ENCODE measurements around the gene JAG1. TPM values are rescaled to one million over a fixed set of nuclear protein-coding genes. Genes with fewer than 3 reads are reported as not detected.

JAG1 gene
- polyA plus RNA-seq, 1 donor (not counting 4 experiments of a cell fraction or from before 2014, with no cell fraction given) = 84.2 TPM

DNA sequence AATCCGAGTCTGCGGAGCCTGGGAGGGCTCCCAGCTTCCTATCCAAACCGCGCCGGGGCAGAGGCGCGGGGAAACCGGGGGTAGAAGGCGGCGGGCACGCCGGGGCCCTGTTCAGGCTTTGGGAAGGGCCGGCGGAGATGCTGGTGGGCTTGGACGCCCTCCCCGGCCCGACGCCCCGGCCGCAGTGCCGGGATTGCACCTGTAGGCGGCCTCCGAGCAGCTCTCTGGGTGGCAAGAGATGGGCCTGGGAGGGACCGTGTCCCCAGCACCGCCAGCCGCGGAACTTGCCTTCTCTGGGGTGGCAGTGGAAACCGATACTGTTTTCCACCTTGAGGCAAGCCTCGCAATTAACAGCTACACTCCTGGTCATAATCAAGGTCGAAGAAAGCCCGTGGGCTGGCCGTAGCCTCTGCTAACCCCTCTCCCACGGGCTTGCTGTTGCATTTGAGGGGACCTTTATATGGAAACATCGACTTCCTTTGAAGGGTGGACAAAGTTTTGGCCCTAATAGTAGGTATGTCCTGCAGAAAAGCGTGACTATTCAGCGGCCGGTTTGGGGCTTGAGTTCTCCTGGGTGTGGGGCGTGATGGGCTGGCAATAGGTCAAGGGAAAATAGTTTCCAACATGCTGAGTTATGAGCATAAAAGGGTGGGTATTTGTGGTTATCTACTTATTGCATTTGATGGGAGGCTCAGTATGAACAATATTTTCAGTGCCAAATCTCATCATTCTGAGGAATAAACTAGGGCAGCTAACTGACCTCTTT lies 1.1 kb upstream of the JAG1 start:
- no peak for FAIRE-seq
- H3K4me3 ChIP-seq (ENCODE audit: control insufficient read depth in 2 of 3, extremely low read depth in 1 of 3, insufficient read depth in 2 of 3, low read depth in 1 of 3, low read length in 3 of 3) = peak overlapping the region; percentile 72 to 99 (median 94)
- peak overlapping the region; percentile 94 for H3K27ac ChIP-seq (ENCODE audit: control insufficient read depth, insufficient read depth, low read length)
- peaks cover 16% of the 10 kb centered on the region for H4K20me1 ChIP-seq (ENCODE audit: control insufficient read depth, extremely low read depth, insufficient read depth, low read length)
- TF ChIP-seq, protein P1, sequence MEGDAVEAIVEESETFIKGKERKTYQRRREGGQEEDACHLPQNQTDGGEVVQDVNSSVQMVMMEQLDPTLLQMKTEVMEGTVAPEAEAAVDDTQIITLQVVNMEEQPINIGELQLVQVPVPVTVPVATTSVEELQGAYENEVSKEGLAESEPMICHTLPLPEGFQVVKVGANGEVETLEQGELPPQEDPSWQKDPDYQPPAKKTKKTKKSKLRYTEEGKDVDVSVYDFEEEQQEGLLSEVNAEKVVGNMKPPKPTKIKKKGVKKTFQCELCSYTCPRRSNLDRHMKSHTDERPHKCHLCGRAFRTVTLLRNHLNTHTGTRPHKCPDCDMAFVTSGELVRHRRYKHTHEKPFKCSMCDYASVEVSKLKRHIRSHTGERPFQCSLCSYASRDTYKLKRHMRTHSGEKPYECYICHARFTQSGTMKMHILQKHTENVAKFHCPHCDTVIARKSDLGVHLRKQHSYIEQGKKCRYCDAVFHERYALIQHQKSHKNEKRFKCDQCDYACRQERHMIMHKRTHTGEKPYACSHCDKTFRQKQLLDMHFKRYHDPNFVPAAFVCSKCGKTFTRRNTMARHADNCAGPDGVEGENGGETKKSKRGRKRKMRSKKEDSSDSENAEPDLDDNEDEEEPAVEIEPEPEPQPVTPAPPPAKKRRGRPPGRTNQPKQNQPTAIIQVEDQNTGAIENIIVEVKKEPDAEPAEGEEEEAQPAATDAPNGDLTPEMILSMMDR (optimal IDR thresholded peaks at IDR 0.05 in 1 of 3, IDR thresholded peaks at IDR 0.05 in 1 of 3, conservative IDR thresholded peaks at IDR 0.05 in 1 of 3; ENCODE audit: extremely low read depth in 1 of 3, insufficient read depth in 2 of 3, low read length in 3 of 3) = peak; percentile 68 to 96 (median 80)
- no peak for TF ChIP-seq EZH2 (IDR thresholded peaks at IDR 0.05; ENCODE audit: low read length)
- DNase-seq (ENCODE audit: low read depth, low spot score) = no peak
- H3K9ac ChIP-seq (ENCODE audit: control insufficient read depth, extremely low read depth, insufficient read depth, low read length) = peak overlapping the region; percentile 97
- no peak overlapping the region for H2AFZ ChIP-seq (ENCODE audit: control insufficient read depth, low read length)
- peaks cover 23% of the 10 kb centered on the region for H3K4me1 ChIP-seq (ENCODE audit: control insufficient read depth, extremely low read depth, insufficient read depth, low read length)
- H3K27me3 ChIP-seq (ENCODE audit: control insufficient read depth, extremely low read depth, insufficient read depth, low read length) = no peaks in the 10 kb centered on the region
- dilution Hi-C loops (cut with MboI; ENCODE audit: extremely low pct_ligation_motif_present, low sequenced_read_pairs) = no loop called here
- no peaks in the 10 kb centered on the region for H3K9me1 ChIP-seq (ENCODE audit: control insufficient read depth, extremely low read depth, insufficient read depth, low read length)
- peak overlapping the region; percentile 88 for H3K4me2 ChIP-seq (ENCODE audit: control insufficient read depth, extremely low read depth, insufficient read depth, low read depth, low read length)
- peaks cover 9 to 20% of the 10 kb centered on the region in 2 experiments for H3K36me3 ChIP-seq (ENCODE audit: control insufficient read depth in 2 of 2, extremely low read depth in 1 of 2, insufficient read depth in 2 of 2, low read length in 2 of 2)
- H3K79me2 ChIP-seq (ENCODE audit: control insufficient read depth, insufficient read depth, low read length) = peaks cover 43% of the 10 kb centered on the region
- no peaks in the 10 kb centered on the region for H3K9me3 ChIP-seq (ENCODE audit: control insufficient read depth, low read depth, low read length)

DNA sequence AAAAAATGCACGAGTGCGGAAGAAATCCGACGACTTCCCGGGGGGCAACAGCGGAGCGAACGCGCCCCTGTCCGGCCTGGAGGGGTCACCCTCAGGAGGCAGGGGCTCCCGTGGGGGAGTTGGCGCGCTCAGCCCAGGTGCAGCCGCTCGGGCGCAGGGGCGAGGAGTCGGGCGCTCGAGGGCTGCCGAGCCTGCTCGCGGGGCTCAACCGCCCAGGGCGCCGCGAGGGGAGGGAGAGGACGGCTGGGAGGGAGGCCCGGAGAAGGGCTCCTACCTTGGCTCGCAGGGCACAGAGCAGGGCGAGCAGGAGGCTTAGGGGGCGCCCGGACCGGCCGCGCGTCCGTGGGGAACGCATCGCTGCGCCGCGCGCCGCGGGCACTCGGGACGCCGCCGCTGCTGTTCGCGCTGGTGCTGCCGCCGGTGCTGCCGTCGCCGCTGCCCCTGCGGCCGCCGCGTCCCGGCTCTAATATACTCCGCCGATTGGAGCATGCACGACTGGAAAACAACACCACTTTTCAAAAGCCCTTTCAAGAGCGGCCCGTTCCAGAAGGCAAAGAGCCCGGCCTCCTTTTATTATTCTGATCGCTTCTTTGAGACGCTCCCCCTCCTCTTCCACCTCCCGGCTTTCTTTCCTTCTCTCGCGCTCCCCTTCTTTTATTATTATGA lies 490 bp downstream of the JAG1 start:
- no peak for DNase-seq (ENCODE audit: low read depth, low spot score)
- Histone ChIP-seq H3K4me3 (ENCODE audit: control insufficient read depth in 2 of 3, extremely low read depth in 1 of 3, insufficient read depth in 2 of 3, low read depth in 1 of 3, low read length in 3 of 3) (peak overlapping the region; percentile 94 to 99 (median 99)), H2AFZ (ENCODE audit: control insufficient read depth, low read length) (no peak overlapping the region), H3K4me1 (ENCODE audit: control insufficient read depth, extremely low read depth, insufficient read depth, low read length) (peaks cover 23% of the 10 kb centered on the region), H3K36me3 (ENCODE audit: control insufficient read depth in 2 of 2, extremely low read depth in 1 of 2, insufficient read depth in 2 of 2, low read length in 2 of 2) (peaks cover 13 to 34% of the 10 kb centered on the region in 2 experiments), H3K9me1 (ENCODE audit: control insufficient read depth, extremely low read depth, insufficient read depth, low read length) (peaks cover 3% of the 10 kb centered on the region), H3K79me2 (ENCODE audit: control insufficient read depth, insufficient read depth, low read length) (peaks cover 58% of the 10 kb centered on the region), H3K9ac (ENCODE audit: control insufficient read depth, extremely low read depth, insufficient read depth, low read length) (peak overlapping the region; percentile 97), H4K20me1 (ENCODE audit: control insufficient read depth, extremely low read depth, insufficient read depth, low read length) (peaks cover 29% of the 10 kb centered on the region), H3K27me3 (ENCODE audit: control insufficient read depth, extremely low read depth, insufficient read depth, low read length) (no peaks in the 10 kb centered on the region), H3K4me2 (ENCODE audit: control insufficient read depth, extremely low read depth, insufficient read depth, low read depth, low read length) (no peak overlapping the region), H3K9me3 (ENCODE audit: control insufficient read depth, low read depth, low read length) (no peaks in the 10 kb centered on the region), H3K27ac (ENCODE audit: control insufficient read depth, insufficient read depth, low read length) (peak overlapping the region; percentile 94)
- FAIRE-seq = no peak
- dilution Hi-C loops (cut with MboI; ENCODE audit: extremely low pct_ligation_motif_present, low sequenced_read_pairs) = no loop called here
- TF ChIP-seq, protein P1 (optimal IDR thresholded peaks at IDR 0.05 in 1 of 3, IDR thresholded peaks at IDR 0.05 in 1 of 3, conservative IDR thresholded peaks at IDR 0.05 in 1 of 3; ENCODE audit: extremely low read depth in 1 of 3, insufficient read depth in 2 of 3, low read length in 3 of 3) = no peak
- TF ChIP-seq EZH2 (IDR thresholded peaks at IDR 0.05; ENCODE audit: low read length) = no peak
